Activated B cell treated with CpG ODN at 0.5 μM for 24 hours (primary cell): ENCODE results near the gene EFNA5. TPM values are rescaled to one million over a fixed set of nuclear protein-coding genes. Genes with fewer than 3 reads are reported as not detected.

Experiments used
- ATAC-seq: fragments of 200-7000 bp; cut with Tn5 transposase; one replicate; pipeline ENCODE4 v1.10.0; 2021; ENCODE audit warnings: low read depth, mild to moderate bottlenecking, moderate library complexity
- CTCF ChIA-PET: fragments of 350-600 bp; sonication (Branson Sonifier 250); formaldehyde crosslinking; loops from one replicate; lab custom pipeline; 2021; ENCODE audit warnings: antibody characterized with exemption; lab: Charles Lee
- POLR2A ChIA-PET: fragments of 350-600 bp; sonication (Branson Sonifier 250); formaldehyde crosslinking; loops from one replicate; lab custom pipeline; 2021; ENCODE audit warnings: antibody characterized with exemption; lab: Charles Lee
- DNase-seq: peaks from one replicate; pipeline ENCODE4 v3.0.0; 2022
- H3K27ac Mint-ChIP-seq: one replicate; pipeline ENCODE4 v1.8.0; 2020; ENCODE audit warnings: mixed read lengths
- H3K27me3 Mint-ChIP-seq: one replicate; pipeline ENCODE4 v1.8.0; 2021; ENCODE audit warnings: mixed read lengths
- H3K36me3 Mint-ChIP-seq: one replicate; pipeline ENCODE4 v1.8.0; 2021; ENCODE audit warnings: low read depth, mixed read lengths
- H3K4me1 Mint-ChIP-seq: one replicate; pipeline ENCODE4 v1.8.0; 2021; ENCODE audit warnings: mixed read lengths
- H3K4me3 Mint-ChIP-seq: one replicate; pipeline ENCODE4 v1.8.0; 2020; ENCODE audit warnings: mild to moderate bottlenecking, mixed read lengths
- H3K9me3 Mint-ChIP-seq: one replicate; pipeline ENCODE4 v1.8.0; 2020; ENCODE audit warnings: mixed read lengths
- intact Hi-C: fragments of 100-400 bp; cut with micrococcal nuclease; formaldehyde crosslinking; loops from one replicate; pipeline ENCODE4 v1.15.1; 2024
- total RNA-seq: library from RNA; stranded (reverse); gene quantifications from 2 replicates; pipeline ENCODE4 v1.2.3, GENCODE V29; 2022
- TF ChIP-seq, protein P1 (sequence below): fragments of 200-600 bp; IDR thresholded peaks from one replicate; pipeline ENCODE4 v1.8.0; 2022; ENCODE audit warnings: antibody characterized with exemption, mild to moderate bottlenecking

The EFNA5 gene
- total RNA-seq, 1 donor from 2014 or later = not detected

DNA sequence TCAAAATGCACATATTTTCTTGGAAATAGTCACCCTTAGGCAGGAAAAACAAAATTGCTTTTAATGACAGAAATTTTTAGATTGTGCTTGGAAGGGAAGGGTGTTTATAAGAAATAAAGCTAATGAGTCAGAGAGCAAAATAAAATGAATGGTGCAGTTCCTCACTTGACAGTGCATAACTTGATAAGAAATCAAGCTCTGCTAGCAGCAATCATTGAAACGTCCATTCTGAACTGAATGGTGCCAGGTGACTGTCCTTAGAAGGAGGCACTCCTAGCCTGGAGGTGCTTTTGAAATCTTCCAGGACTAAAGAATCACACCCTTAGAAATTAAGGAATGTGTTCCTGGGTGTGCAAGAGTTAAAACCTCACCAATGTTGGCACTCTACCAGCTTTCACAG, 202.5 kb downstream of the EFNA5 start:
- peaks cover 3% of the 10 kb centered on the region for H3K4me1 Mint-ChIP-seq
- H3K36me3 Mint-ChIP-seq = no peaks in the 10 kb centered on the region
- TF ChIP-seq, protein P1, sequence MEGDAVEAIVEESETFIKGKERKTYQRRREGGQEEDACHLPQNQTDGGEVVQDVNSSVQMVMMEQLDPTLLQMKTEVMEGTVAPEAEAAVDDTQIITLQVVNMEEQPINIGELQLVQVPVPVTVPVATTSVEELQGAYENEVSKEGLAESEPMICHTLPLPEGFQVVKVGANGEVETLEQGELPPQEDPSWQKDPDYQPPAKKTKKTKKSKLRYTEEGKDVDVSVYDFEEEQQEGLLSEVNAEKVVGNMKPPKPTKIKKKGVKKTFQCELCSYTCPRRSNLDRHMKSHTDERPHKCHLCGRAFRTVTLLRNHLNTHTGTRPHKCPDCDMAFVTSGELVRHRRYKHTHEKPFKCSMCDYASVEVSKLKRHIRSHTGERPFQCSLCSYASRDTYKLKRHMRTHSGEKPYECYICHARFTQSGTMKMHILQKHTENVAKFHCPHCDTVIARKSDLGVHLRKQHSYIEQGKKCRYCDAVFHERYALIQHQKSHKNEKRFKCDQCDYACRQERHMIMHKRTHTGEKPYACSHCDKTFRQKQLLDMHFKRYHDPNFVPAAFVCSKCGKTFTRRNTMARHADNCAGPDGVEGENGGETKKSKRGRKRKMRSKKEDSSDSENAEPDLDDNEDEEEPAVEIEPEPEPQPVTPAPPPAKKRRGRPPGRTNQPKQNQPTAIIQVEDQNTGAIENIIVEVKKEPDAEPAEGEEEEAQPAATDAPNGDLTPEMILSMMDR = no peak
- intact Hi-C loops = no loop called here
- ATAC-seq (no peak), DNase-seq (no peak)
- no peaks in the 10 kb centered on the region for H3K9me3 Mint-ChIP-seq
- no peak overlapping the region for H3K4me3 Mint-ChIP-seq
- no peak overlapping the region for H3K27ac Mint-ChIP-seq
- CTCF ChIA-PET = no interaction called here
- POLR2A ChIA-PET = no interaction called here
- H3K27me3 Mint-ChIP-seq = no peaks in the 10 kb centered on the region

- POLR2A ChIA-PET = no interaction called here
- intact Hi-C loops = no loop called here
- ATAC-seq (no peak), DNase-seq (no peak)
- Mint-ChIP-seq H3K36me3 (no peaks in the 10 kb centered on the region), H3K9me3 (no peaks in the 10 kb centered on the region), H3K4me3 (no peak overlapping the region), H3K27ac (no peak overlapping the region), H3K27me3 (no peaks in the 10 kb centered on the region), H3K4me1 (peaks cover 3% of the 10 kb centered on the region)
- CTCF ChIA-PET = no interaction called here
- TF ChIP-seq, protein P1 = no peak
Measured at GRCh38 chr5:107467137-107467932, 203.4 kb downstream of the EFNA5 start.

DNA sequence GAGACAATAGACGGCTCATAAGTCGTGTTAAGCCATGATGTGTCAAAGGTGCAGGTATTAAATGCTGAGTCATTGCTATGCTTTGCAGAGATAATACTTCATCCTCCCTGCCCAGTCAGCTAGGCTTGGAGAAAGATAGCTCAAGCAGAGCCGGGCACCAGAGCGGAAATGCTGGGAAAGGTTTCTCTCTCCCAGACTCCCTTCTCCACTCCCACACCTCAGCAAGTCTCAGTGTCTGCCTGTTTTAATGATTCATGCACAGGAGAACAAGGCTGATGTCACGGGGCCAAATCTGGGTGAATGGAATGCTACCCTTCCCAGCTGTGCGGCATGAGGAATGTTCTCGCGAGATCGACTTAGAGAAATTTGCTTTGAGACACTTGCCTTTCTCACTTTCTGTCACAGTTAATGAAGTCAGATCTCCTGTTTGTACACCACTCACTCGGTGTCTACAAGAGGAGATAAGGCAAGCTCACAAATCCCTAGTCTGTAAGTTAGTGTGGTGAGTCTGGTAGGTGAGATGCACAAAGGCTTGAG, 204.4 kb downstream of the EFNA5 start:
- Mint-ChIP-seq H3K9me3 (no peaks in the 10 kb centered on the region), H3K4me1 (peaks cover 3% of the 10 kb centered on the region), H3K27ac (no peak overlapping the region), H3K36me3 (no peaks in the 10 kb centered on the region), H3K4me3 (no peak overlapping the region), H3K27me3 (no peaks in the 10 kb centered on the region)
- ATAC-seq = no peak
- ChIA-PET CTCF (no interaction called here), POLR2A (no interaction called here)
- TF ChIP-seq, protein P1 = no peak
- DNase-seq = no peak
- intact Hi-C loops = no loop called here

GRCh38 chr5:107464876-107465275, 205.9 kb downstream of the EFNA5 start:
- no peak overlapping the region for H3K27ac Mint-ChIP-seq
- ATAC-seq (no peak), DNase-seq (no peak)
- ChIA-PET CTCF (no interaction called here), POLR2A (no interaction called here)
- no peak overlapping the region for H3K4me3 Mint-ChIP-seq
- intact Hi-C loops = no loop called here
- no peaks in the 10 kb centered on the region for H3K9me3 Mint-ChIP-seq
- H3K4me1 Mint-ChIP-seq = peaks cover 3% of the 10 kb centered on the region
- TF ChIP-seq, protein P1 = no peak
- peaks cover 3% of the 10 kb centered on the region for H3K27me3 Mint-ChIP-seq
- no peaks in the 10 kb centered on the region for H3K36me3 Mint-ChIP-seq

- intact Hi-C loops = no loop called here
- Mint-ChIP-seq H3K4me1 (peaks cover 2% of the 10 kb centered on the region), H3K9me3 (no peaks in the 10 kb centered on the region), H3K4me3 (no peak overlapping the region), H3K27me3 (peaks cover 3% of the 10 kb centered on the region), H3K27ac (no peak overlapping the region), H3K36me3 (no peaks in the 10 kb centered on the region)
- CTCF ChIA-PET = no interaction called here
- ATAC-seq = no peak
- POLR2A ChIA-PET = no interaction called here
- DNase-seq = no peak
- TF ChIP-seq, protein P1 = no peak
Measured at GRCh38 chr5:107464416-107464815, 206.3 kb downstream of the EFNA5 start.
